ENCODE data around the gene SLC47A1.

SLC47A1 gene

DNA sequence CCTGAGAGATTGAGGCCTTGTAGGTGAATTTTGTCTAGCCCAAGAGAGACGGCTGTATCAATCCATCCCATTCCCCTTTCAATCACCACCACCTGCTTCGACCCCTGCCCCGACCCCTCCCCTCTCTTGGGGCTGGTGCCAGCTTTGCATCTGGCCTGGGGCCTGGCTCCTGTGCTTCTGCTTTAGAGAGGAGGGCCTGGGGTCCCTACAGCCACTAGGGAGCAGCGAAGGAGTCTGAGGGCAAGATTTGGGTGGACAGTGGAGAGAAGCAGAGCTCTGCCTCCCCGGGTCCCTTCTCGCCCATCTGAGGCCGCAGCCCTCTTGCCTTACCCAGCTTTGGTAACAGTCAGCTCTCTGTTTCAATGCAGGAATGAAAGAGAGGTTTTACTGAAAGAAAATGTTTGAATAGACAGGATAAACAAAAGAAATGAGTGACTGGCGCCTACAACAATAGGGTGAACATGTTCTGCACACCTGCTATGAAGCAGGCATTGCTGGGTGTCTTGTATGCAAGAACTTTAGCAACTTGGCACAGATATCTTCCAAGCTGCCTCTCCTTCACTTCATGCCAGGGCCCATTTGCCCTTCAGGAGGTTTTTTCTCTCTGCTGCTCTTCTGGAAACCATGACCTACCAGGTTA lies 57.4 kb downstream of the SLC47A1 start:
- DNase-seq (ENCODE audit: low read depth), result no peak

- no peak for DNase-seq (ENCODE audit: low read depth)
Measured at GRCh38 chr17:19592316-19592715, 58.7 kb downstream of the SLC47A1 start.

GRCh38 chr17:19596869-19597268 lies 63.2 kb downstream of the SLC47A1 start:
- no peak for DNase-seq (ENCODE audit: low read depth)

DNA sequence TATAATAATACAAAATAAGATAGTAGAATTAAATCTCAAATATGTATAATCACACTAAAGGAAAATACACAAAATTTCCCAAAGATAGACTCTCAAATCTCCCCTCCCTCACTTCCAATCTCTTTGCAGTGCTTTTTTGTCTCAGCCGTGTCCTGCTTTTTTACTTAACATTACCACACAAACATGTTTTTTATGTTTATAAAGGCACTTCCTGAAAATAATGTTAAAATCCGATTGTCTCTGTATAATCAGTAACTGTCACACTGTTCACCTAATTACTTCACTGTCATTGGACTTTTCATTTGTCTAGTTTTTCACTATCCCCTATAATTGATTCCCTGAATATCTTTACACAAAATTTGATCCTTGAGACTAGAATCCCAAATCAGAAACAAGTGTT lies 76.7 kb downstream of the SLC47A1 start:
- no peak for DNase-seq (ENCODE audit: low read depth)

GRCh38 chr17:19610879-19611278 lies 77.2 kb downstream of the SLC47A1 start:
- no peak for DNase-seq (ENCODE audit: low read depth)

GRCh38 chr17:19613979-19614378 lies 80.3 kb downstream of the SLC47A1 start:
- DNase-seq (ENCODE audit: low read depth), result no peak

GRCh38 chr17:19614900-19615299 lies 81.2 kb downstream of the SLC47A1 start:
- no peak for DNase-seq (ENCODE audit: low read depth)

DNA sequence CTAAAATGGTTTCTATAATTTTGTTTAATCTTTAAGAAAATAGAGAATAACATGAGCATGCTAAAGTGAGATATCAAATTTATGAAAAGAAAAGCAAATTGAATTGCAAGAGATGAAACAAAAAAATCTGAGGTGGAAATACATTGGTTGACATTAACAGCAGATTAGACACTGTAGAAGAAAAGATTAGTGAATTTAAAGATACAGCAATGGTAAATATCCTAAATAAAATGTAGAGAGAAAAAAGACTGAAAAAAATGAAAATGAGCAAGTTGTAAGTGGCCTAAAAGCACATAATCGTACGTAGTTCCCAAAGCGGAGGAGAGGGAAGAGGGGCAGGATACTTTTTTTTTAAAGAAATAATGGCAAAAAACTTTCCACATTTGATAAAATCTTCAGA lies 84.4 kb downstream of the SLC47A1 start:
- DNase-seq (ENCODE audit: low read depth), result no peak

DNA sequence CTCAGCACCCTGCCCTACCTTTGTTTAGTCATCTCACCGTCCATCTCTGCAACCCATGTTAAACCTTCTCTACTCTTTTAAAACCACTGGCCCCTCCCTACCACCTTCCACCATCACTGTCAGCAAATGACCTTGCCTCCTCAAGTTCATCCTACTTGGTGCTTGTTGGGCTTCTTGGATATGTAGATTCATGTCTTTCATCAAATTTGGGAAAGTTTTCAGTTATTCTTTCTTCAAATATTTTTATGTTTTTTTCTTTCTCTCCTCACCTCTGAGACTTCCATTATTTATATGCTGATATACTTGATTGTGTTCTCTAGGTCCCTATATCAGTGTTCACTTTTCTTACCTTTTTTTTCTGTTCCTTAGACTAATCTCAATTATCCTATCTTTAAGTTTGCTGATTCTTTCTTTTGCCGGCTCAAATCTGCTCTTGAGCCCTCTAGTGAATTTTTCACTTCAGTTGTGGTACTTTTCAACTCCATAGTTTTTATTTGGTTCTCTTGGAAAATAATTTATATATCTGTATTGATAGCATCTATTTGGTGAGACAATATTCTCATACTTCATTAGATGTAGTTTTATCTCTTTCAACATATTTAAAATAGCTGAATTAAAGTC lies 86.2 kb downstream of the SLC47A1 start:
- no peak for DNase-seq (ENCODE audit: low read depth)

DNA sequence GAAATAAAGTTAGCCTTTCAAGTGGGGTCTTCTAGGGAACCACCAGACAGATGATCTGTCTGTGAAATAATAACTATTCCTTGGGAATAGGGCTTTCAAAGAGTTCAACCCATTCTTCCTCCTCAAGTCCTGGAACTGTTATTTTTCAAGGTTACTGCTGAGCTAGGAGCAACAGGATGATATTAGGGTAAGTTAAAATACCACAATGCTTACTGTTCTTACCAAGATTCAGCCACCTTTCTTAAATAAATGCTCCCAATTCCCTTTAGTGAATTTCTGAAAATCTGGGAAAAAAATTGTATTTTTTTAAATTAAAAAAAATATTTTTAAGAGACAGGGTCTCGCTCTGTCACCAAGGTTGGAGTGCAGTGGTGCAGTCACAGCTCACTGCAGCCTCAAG lies 88.0 kb downstream of the SLC47A1 start:
- no peak for DNase-seq (ENCODE audit: low read depth)

- no peak for DNase-seq (ENCODE audit: low read depth)
Measured at GRCh38 chr17:19626079-19626478, 92.4 kb downstream of the SLC47A1 start.
